Body of pancreas (tissue), 4 donors: ENCODE results near the gene ZNF839.

Source experiments
- CTCF ChIP-seq, 7 experiments: fragments of 450-650 bp in 4 of 7; fragments of 200-600 bp in 3 of 7; sonication (generic) in 3 of 7; IDR thresholded peaks; one replicate each; pipeline ENCODE4 v1.5.1; 2016 to 2019; ENCODE audit warnings: antibody characterized with exemption in 7 of 7
- POLR2A ChIP-seq, 3 donors: fragments of 450-650 bp; IDR thresholded peaks; one replicate each; pipeline ENCODE4 v1.6.1; 2016; ENCODE audit warnings: antibody characterized with exemption in 3 of 3, mild to moderate bottlenecking in 2 of 3

- TF ChIP-seq CTCF (IDR thresholded peaks at IDR 0.05), result no peak
- TF ChIP-seq POLR2A (IDR thresholded peaks at IDR 0.05), result no peak
Measured at GRCh38 chr14:102359341-102359740, 39.8 kb downstream of the ZNF839 start.
